Panc1 (cell line): ENCODE results near the gene PRKCD. TPM values are rescaled to one million over a fixed set of nuclear protein-coding genes. Genes with fewer than 3 reads are reported as not detected.

ENCODE experiments used
- ATAC-seq: fragments of 200-7000 bp; cut with Tn5 transposase; 2 replicates; pipeline ENCODE4 v1.9.1; 2020; ENCODE audit warnings: mild to moderate bottlenecking, moderate library complexity
- BruUV-seq: library from RNA; stranded (reverse); fragments of 400-500 nt; replicated peaks from 2 replicates; lab custom pipeline; 2021; lab: Mats Ljungman, UMichigan
- CTCF ChIA-PET: fragments of 300-600 bp; sonication (Branson Sonifier 250); formaldehyde crosslinking; loops from one replicate; lab custom pipeline; 2022; ENCODE audit warnings: antibody characterized with exemption; lab: Charles Lee
- POLR2A ChIA-PET: fragments of 300-600 bp; sonication (Branson Sonifier 250); formaldehyde crosslinking; loops from one replicate; lab custom pipeline; 2022; ENCODE audit warnings: antibody characterized with exemption; lab: Charles Lee
- DNase-seq: peaks from one replicate; pipeline ENCODE4 v3.0.0-alpha.2; 2010; ENCODE audit warnings: low read depth, low spot score
- H3K27ac ChIP-seq: 2 replicates; pipeline ENCODE4 v1.5.1; 2011; ENCODE audit warnings: mild to moderate bottlenecking, low read length, inconsistent platforms
- H3K27me3 ChIP-seq: fragments of 200-500 bp; sonication (Bioruptor generic); 2 replicates; pipeline ENCODE4 v1.6.0; 2014; ENCODE audit warnings: low read length, inconsistent platforms; ENCODE audit not compliant: control insufficient read depth, insufficient read depth
- H3K36me3 ChIP-seq: fragments of 200-500 bp; sonication (Bioruptor generic); 2 replicates; pipeline ENCODE4 v1.5.1; 2014; ENCODE audit warnings: inconsistent platforms, mild to moderate bottlenecking, low read length, moderate library complexity; ENCODE audit not compliant: control insufficient read depth, insufficient read depth
- H3K4me1 ChIP-seq: 2 replicates; pipeline ENCODE4 v1.5.1; 2011; ENCODE audit warnings: inconsistent platforms, mild to moderate bottlenecking, low read length, moderate library complexity; ENCODE audit not compliant: control insufficient read depth, insufficient read depth
- H3K4me3 ChIP-seq, 2 experiments: 2 replicates each; pipeline ENCODE4 v1.5.1; 2011 to 2012; ENCODE audit warnings: low read depth in 2 of 2, low read length in 2 of 2, mild to moderate bottlenecking in 2 of 2, inconsistent platforms in 1 of 2, moderate library complexity in 1 of 2
- H3K9me3 ChIP-seq: fragments of 200-500 bp; sonication (Bioruptor generic); 2 replicates; pipeline ENCODE4 v1.5.1; 2014; ENCODE audit warnings: low read depth, mild to moderate bottlenecking, inconsistent platforms, low read length, moderate library complexity; ENCODE audit not compliant: control insufficient read depth, insufficient read depth
- POLR2AphosphoS5 ChIP-seq: IDR thresholded peaks from 2 replicates; pipeline ENCODE4 v1.6.1; 2012; ENCODE audit warnings: mild to moderate bottlenecking, low read depth, low read length, moderate library complexity
- SIN3A ChIP-seq: IDR thresholded peaks from 2 replicates; pipeline ENCODE4 v1.6.1; 2012; ENCODE audit warnings: low read depth, mild to moderate bottlenecking, low read length, moderate library complexity, borderline replicate concordance; ENCODE audit not compliant: insufficient read depth
- TCF7L2 ChIP-seq: IDR thresholded peaks from 2 replicates; pipeline ENCODE4 v1.6.1; 2011; ENCODE audit warnings: mild to moderate bottlenecking, low read depth, low read length, inconsistent platforms
- in situ Hi-C: cut with HindIII; loops from 2 replicates; pipeline ENCODE4 v1.10.0; 2016; ENCODE audit warnings: low sequenced_read_pairs, low pct_unique_long_range_greater_than_20kb
- intact Hi-C: fragments of 100-400 bp; cut with micrococcal nuclease; formaldehyde crosslinking; loops from one replicate; pipeline ENCODE4 v1.10.0; 2022; ENCODE audit not compliant: unreplicated experiment
- total RNA-seq: library from RNA; stranded (reverse); gene quantifications from one replicate; pipeline ENCODE4 v1.2.1, GENCODE V29; 2021; ENCODE audit not compliant: unreplicated experiment
- TF ChIP-seq, protein P1 (sequence below), 2 experiments: IDR thresholded peaks; 2 replicates each; pipeline ENCODE4 v1.6.1; 2011 to 2012; ENCODE audit warnings: low read depth in 2 of 2, control low read depth in 1 of 2, low read length in 1 of 2, mild to moderate bottlenecking in 1 of 2, moderate library complexity in 1 of 2; ENCODE audit not compliant: insufficient read depth in 1 of 2
- TF ChIP-seq, protein P2 (sequence below): fragments of 450-650 bp; IDR thresholded peaks from 2 replicates; pipeline ENCODE4 v1.5.1; 2017; ENCODE audit warnings: mild to moderate bottlenecking

The PRKCD gene
- total RNA-seq, 1 experiment from 2014 or later, result 14.0 TPM

DNA sequence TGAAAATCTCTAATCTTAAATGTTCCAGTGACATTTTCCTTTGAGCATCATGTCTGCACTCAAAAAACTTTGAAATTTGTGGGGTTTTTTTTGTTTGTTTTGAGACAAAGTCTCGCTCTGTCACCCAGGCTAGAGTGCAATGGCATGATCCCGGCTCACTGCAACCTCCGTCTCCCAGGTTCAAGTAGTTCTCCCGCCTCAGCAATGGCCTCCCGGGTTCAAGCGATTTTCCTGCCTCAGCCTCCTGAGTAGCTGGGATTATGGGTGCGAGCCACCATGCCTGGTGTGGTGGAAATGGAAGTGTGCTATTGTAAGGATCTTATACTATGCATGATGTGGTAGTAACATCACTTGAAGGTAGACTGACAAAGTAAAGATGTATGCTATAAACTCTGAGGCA is 52.3 kb downstream of the PRKCD start:
- intact Hi-C loops, result no loop called here
- H3K27ac ChIP-seq, result no peak overlapping the region
- no peak overlapping the region for H3K4me3 ChIP-seq
- no peak for DNase-seq
- no peak for ATAC-seq
- in situ Hi-C loops, result no loop called here
- no peaks in the 10 kb centered on the region for H3K4me1 ChIP-seq
- no peaks in the 10 kb centered on the region for H3K36me3 ChIP-seq
- POLR2A ChIA-PET, result no interaction called here
- TF ChIP-seq, protein P1, sequence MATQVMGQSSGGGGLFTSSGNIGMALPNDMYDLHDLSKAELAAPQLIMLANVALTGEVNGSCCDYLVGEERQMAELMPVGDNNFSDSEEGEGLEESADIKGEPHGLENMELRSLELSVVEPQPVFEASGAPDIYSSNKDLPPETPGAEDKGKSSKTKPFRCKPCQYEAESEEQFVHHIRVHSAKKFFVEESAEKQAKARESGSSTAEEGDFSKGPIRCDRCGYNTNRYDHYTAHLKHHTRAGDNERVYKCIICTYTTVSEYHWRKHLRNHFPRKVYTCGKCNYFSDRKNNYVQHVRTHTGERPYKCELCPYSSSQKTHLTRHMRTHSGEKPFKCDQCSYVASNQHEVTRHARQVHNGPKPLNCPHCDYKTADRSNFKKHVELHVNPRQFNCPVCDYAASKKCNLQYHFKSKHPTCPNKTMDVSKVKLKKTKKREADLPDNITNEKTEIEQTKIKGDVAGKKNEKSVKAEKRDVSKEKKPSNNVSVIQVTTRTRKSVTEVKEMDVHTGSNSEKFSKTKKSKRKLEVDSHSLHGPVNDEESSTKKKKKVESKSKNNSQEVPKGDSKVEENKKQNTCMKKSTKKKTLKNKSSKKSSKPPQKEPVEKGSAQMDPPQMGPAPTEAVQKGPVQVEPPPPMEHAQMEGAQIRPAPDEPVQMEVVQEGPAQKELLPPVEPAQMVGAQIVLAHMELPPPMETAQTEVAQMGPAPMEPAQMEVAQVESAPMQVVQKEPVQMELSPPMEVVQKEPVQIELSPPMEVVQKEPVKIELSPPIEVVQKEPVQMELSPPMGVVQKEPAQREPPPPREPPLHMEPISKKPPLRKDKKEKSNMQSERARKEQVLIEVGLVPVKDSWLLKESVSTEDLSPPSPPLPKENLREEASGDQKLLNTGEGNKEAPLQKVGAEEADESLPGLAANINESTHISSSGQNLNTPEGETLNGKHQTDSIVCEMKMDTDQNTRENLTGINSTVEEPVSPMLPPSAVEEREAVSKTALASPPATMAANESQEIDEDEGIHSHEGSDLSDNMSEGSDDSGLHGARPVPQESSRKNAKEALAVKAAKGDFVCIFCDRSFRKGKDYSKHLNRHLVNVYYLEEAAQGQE (IDR thresholded peaks at IDR 0.05; ENCODE audit: insufficient read depth in 1 of 2, low read depth in 2 of 2, low read length in 1 of 2), result no peak
- no peak for TF ChIP-seq SIN3A
- TF ChIP-seq, protein P2, sequence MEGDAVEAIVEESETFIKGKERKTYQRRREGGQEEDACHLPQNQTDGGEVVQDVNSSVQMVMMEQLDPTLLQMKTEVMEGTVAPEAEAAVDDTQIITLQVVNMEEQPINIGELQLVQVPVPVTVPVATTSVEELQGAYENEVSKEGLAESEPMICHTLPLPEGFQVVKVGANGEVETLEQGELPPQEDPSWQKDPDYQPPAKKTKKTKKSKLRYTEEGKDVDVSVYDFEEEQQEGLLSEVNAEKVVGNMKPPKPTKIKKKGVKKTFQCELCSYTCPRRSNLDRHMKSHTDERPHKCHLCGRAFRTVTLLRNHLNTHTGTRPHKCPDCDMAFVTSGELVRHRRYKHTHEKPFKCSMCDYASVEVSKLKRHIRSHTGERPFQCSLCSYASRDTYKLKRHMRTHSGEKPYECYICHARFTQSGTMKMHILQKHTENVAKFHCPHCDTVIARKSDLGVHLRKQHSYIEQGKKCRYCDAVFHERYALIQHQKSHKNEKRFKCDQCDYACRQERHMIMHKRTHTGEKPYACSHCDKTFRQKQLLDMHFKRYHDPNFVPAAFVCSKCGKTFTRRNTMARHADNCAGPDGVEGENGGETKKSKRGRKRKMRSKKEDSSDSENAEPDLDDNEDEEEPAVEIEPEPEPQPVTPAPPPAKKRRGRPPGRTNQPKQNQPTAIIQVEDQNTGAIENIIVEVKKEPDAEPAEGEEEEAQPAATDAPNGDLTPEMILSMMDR, result no peak
- no peaks in the 10 kb centered on the region for H3K9me3 ChIP-seq
- BruUV-seq, result no TSS peak
- CTCF ChIA-PET, result no interaction called here
- no peaks in the 10 kb centered on the region for H3K27me3 ChIP-seq

DNA sequence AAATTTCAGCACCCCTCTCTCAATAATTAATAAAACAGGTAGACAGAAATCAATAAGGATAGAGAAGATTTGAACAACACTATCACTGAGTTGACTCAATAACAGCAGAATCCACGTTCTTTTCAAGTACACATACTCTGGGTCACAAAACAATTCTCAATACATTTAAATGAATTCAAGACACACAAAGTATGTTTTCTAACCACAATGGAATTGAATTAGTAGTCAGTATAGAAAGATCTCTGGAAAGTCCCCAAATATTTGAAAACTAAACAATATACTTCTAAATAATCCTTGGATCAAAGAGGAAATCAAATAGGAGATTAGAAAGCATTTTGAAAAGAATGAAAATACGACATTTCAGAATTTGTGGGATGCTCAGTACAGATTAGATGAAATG is 54.8 kb downstream of the PRKCD start:
- no TSS peak for BruUV-seq
- TF ChIP-seq TCF7L2 (no peak), POLR2AphosphoS5 (no peak), SIN3A (no peak)
- TF ChIP-seq, protein P1 (IDR thresholded peaks at IDR 0.05; ENCODE audit: insufficient read depth in 1 of 2, low read depth in 2 of 2, low read length in 1 of 2), result no peak
- CTCF ChIA-PET, result no interaction called here

More for the DNA sequence above, 54.8 kb downstream of the PRKCD start:
- POLR2A ChIA-PET, result no interaction called here
- no peaks in the 10 kb centered on the region for H3K27me3 ChIP-seq
- no peak overlapping the region for H3K27ac ChIP-seq
- H3K4me3 ChIP-seq, result no peak overlapping the region
- H3K4me1 ChIP-seq, result no peaks in the 10 kb centered on the region
- in situ Hi-C loops, result no loop called here
- no peaks in the 10 kb centered on the region for H3K36me3 ChIP-seq
- DNase-seq (no peak), ATAC-seq (no peak)
- no peaks in the 10 kb centered on the region for H3K9me3 ChIP-seq
- intact Hi-C loops, result no loop called here
